DOHH2 (cell line): ENCODE results near the gene ASB15.

Source experiments
- H3F3A ChIP-seq: fragments of 200-600 bp; sonication (generic), shearing (Covaris generic); 2 replicates; pipeline ENCODE4 v1.6.0; 2016; ENCODE audit warnings: antibody characterized with exemption, mild to moderate bottlenecking; ENCODE audit not compliant: control insufficient read depth, insufficient read depth
- H3K27ac ChIP-seq: fragments of 200-600 bp; sonication (generic); 2 replicates; pipeline ENCODE4 v1.5.1; 2014; ENCODE audit warnings: low read depth, mild to moderate bottlenecking, low read length, moderate library complexity
- H3K27me3 ChIP-seq: fragments of 200-600 bp; sonication (generic); 2 replicates; pipeline ENCODE4 v1.6.1; 2014; ENCODE audit warnings: mild to moderate bottlenecking, low read length, mixed read lengths; ENCODE audit not compliant: control insufficient read depth
- H3K36me3 ChIP-seq: fragments of 200-600 bp; sonication (generic); 2 replicates; pipeline ENCODE4 v1.6.1; 2014; ENCODE audit warnings: mild to moderate bottlenecking, low read length, moderate library complexity, mixed read lengths; ENCODE audit not compliant: control insufficient read depth
- H3K4me1 ChIP-seq: fragments of 200-600 bp; sonication (generic); 2 replicates; pipeline ENCODE4 v1.6.1; 2014; ENCODE audit warnings: mild to moderate bottlenecking, low read length, mixed read lengths; ENCODE audit not compliant: control insufficient read depth
- H3K4me2 ChIP-seq: fragments of 200-600 bp; sonication (generic); 2 replicates; pipeline ENCODE4 v1.6.0; 2014; ENCODE audit warnings: mild to moderate bottlenecking, low read length, moderate library complexity
- H3K4me3 ChIP-seq: fragments of 200-600 bp; sonication (generic); 2 replicates; pipeline ENCODE4 v1.5.1; 2014; ENCODE audit warnings: mild to moderate bottlenecking, low read length, mixed read lengths
- H3K79me2 ChIP-seq: fragments of 200-600 bp; sonication (generic); 2 replicates; pipeline ENCODE4 v1.6.1; 2014; ENCODE audit warnings: mild to moderate bottlenecking, low read length, mixed read lengths; ENCODE audit not compliant: control insufficient read depth
- H3K9me2 ChIP-seq: fragments of 200-600 bp; sonication (generic); replicated peaks from 2 replicates; pipeline ENCODE4 v1.6.1; 2014; ENCODE audit warnings: mild to moderate bottlenecking, low read length, mixed read lengths; ENCODE audit not compliant: control insufficient read depth
- H3K9me3 ChIP-seq: fragments of 200-600 bp; sonication (generic); 2 replicates; pipeline ENCODE4 v1.6.1; 2014; ENCODE audit warnings: antibody characterized with exemption, low read length, mixed read lengths; ENCODE audit not compliant: control insufficient read depth, insufficient read depth
- H4K20me1 ChIP-seq: fragments of 200-600 bp; sonication (generic); 2 replicates; pipeline ENCODE4 v1.6.0; 2014; ENCODE audit warnings: low read depth, mild to moderate bottlenecking, antibody characterized with exemption, low read length, moderate library complexity; ENCODE audit not compliant: control insufficient read depth, insufficient read depth
- CTCF ChIP-seq: fragments of 200-600 bp; sonication (generic); IDR thresholded peaks from one replicate; pipeline ENCODE4 v1.5.1; 2014; ENCODE audit warnings: antibody characterized with exemption, mild to moderate bottlenecking, low read depth, low read length; ENCODE audit not compliant: poor library complexity, severe bottlenecking
- EZH2phosphoT487 ChIP-seq: fragments of 200-600 bp; sonication (generic); IDR thresholded peaks from 2 replicates; pipeline ENCODE4 v1.6.1; 2017; ENCODE audit warnings: borderline replicate concordance, mild to moderate bottlenecking, antibody characterized with exemption, low read length, moderate library complexity, mixed read lengths

ASB15 gene

GRCh38 chr7:123669485-123669884, 67.9 kb downstream of the ASB15 start:
- H3F3A ChIP-seq: no peaks in the 10 kb centered on the region
- no peaks in the 10 kb centered on the region for H3K4me1 ChIP-seq
- H3K9me3 ChIP-seq: no peaks in the 10 kb centered on the region
- H3K36me3 ChIP-seq: no peaks in the 10 kb centered on the region
- H3K27me3 ChIP-seq: peaks cover 7% of the 10 kb centered on the region; the same call in 1 of the 2 replicates
- TF ChIP-seq EZH2phosphoT487: no peak
- TF ChIP-seq CTCF: no peak
- no peaks in the 10 kb centered on the region for H4K20me1 ChIP-seq
- H3K27ac ChIP-seq: no peak overlapping the region
- no peak overlapping the region for H3K4me3 ChIP-seq
- no peaks in the 10 kb centered on the region for H3K9me2 ChIP-seq
- no peak overlapping the region for H3K4me2 ChIP-seq
- H3K79me2 ChIP-seq: no peaks in the 10 kb centered on the region

GRCh38 chr7:123673137-123673732, 71.6 kb downstream of the ASB15 start:
- no peaks in the 10 kb centered on the region for H3K4me1 ChIP-seq
- no peaks in the 10 kb centered on the region for H3K27me3 ChIP-seq
- TF ChIP-seq CTCF (no peak), EZH2phosphoT487 (no peak)
- H4K20me1 ChIP-seq: no peaks in the 10 kb centered on the region
- no peaks in the 10 kb centered on the region for H3F3A ChIP-seq
- no peak overlapping the region for H3K4me3 ChIP-seq
- no peak overlapping the region for H3K4me2 ChIP-seq
- no peaks in the 10 kb centered on the region for H3K79me2 ChIP-seq
- H3K36me3 ChIP-seq: no peaks in the 10 kb centered on the region
- H3K9me3 ChIP-seq: no peaks in the 10 kb centered on the region
- H3K9me2 ChIP-seq: no peaks in the 10 kb centered on the region
- H3K27ac ChIP-seq: no peak overlapping the region

GRCh38 chr7:123673752-123674398, 72.3 kb downstream of the ASB15 start:
- H3K4me3 ChIP-seq: no peak overlapping the region
- no peak overlapping the region for H3K4me2 ChIP-seq
- no peaks in the 10 kb centered on the region for H3K9me3 ChIP-seq
- H3F3A ChIP-seq: no peaks in the 10 kb centered on the region
- no peaks in the 10 kb centered on the region for H3K36me3 ChIP-seq
- no peaks in the 10 kb centered on the region for H3K79me2 ChIP-seq
- H3K9me2 ChIP-seq: no peaks in the 10 kb centered on the region
- H3K4me1 ChIP-seq: no peaks in the 10 kb centered on the region
- no peak overlapping the region for H3K27ac ChIP-seq
- TF ChIP-seq CTCF (no peak), EZH2phosphoT487 (no peak)
- no peaks in the 10 kb centered on the region for H4K20me1 ChIP-seq
- H3K27me3 ChIP-seq: no peaks in the 10 kb centered on the region
